Measurements from ENCODE around the gene ROBO2. TPM values are rescaled to one million over a fixed set of nuclear protein-coding genes. Genes with fewer than 3 reads are reported as not detected.
A peak's percentile ranks its signal among the peaks of the same experiment; 100 is the strongest.

The ROBO2 gene
- total RNA-seq, 1 donor from 2014 or later = 2.9 TPM

DNA sequence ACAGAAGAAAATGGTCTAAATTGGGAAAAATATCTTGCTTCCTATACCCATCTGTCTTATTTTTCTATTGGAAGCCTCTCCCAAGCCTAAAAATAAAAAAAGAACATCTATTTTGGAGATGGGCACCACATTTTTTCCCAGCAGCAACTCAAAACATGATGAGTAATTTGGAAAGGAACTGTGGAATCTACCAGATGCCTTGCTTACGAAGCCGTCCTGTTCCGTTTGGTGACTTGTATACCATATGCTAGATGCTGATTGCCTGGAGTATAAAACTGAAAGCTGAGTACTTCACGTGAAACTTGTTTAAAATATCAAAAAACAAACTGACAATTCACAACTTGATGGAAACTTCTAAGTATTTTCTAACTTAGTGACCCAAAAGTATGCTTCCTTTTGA, 491.0 kb downstream of the ROBO2 start:
- no peaks in the 10 kb centered on the region for H3K4me1 ChIP-seq
- no peaks in the 10 kb centered on the region for H3K36me3 ChIP-seq
- TF ChIP-seq, protein P1, sequence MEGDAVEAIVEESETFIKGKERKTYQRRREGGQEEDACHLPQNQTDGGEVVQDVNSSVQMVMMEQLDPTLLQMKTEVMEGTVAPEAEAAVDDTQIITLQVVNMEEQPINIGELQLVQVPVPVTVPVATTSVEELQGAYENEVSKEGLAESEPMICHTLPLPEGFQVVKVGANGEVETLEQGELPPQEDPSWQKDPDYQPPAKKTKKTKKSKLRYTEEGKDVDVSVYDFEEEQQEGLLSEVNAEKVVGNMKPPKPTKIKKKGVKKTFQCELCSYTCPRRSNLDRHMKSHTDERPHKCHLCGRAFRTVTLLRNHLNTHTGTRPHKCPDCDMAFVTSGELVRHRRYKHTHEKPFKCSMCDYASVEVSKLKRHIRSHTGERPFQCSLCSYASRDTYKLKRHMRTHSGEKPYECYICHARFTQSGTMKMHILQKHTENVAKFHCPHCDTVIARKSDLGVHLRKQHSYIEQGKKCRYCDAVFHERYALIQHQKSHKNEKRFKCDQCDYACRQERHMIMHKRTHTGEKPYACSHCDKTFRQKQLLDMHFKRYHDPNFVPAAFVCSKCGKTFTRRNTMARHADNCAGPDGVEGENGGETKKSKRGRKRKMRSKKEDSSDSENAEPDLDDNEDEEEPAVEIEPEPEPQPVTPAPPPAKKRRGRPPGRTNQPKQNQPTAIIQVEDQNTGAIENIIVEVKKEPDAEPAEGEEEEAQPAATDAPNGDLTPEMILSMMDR (IDR thresholded peaks at IDR 0.05) = no peak
- peak overlapping the region; percentile 6 to 47 for H3K27ac ChIP-seq
- DNase-seq (ENCODE audit: low spot score in 2 of 2) = peak in 1 of 2 donors; percentile 65
- intact Hi-C loops (cut with DNase I) = loop anchor here (5.0 to 10.0 kb wide), 2 partner anchors 156 to 204 kb away; no protein-coding TSS in a partner anchor
- H3K4me3 ChIP-seq = peak overlapping the region; percentile 1 to 4
- no peaks in the 10 kb centered on the region for H3K27me3 ChIP-seq
- peaks cover 0 to 5% of the 10 kb centered on the region in 2 donors for H3K9me3 ChIP-seq

DNA sequence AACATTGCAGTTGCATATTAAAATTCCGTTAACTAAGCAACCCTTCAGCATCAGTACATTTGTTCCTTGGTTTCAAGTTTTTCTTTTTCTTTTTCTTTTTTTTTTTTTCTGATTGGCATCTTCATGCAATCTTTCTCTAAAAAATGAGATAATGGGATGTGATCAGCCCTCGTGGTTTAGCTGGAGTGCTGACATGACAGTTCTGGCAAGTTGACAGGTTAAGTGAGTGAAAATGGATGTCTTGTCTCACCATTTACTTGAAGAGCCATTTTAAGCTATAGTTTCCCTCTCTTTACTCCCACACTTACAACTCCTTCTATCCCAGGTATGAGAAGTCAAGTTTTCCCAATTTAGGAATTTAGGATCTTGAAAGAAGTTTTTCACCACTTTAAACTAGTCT, 495.2 kb downstream of the ROBO2 start:
- no peaks in the 10 kb centered on the region for H3K4me1 ChIP-seq
- H3K4me3 ChIP-seq = no peak overlapping the region
- H3K27ac ChIP-seq = no peak overlapping the region
- H3K9me3 ChIP-seq = peaks cover 0 to 5% of the 10 kb centered on the region in 2 donors
- intact Hi-C loops (cut with DNase I) = loop anchor here (10.0 kb wide), 1 partner anchor 160 kb away; no protein-coding TSS in a partner anchor
- TF ChIP-seq, protein P1 (IDR thresholded peaks at IDR 0.05) = no peak
- DNase-seq (ENCODE audit: low spot score in 2 of 2) = no peak
- H3K27me3 ChIP-seq = no peaks in the 10 kb centered on the region
- no peaks in the 10 kb centered on the region for H3K36me3 ChIP-seq

DNA sequence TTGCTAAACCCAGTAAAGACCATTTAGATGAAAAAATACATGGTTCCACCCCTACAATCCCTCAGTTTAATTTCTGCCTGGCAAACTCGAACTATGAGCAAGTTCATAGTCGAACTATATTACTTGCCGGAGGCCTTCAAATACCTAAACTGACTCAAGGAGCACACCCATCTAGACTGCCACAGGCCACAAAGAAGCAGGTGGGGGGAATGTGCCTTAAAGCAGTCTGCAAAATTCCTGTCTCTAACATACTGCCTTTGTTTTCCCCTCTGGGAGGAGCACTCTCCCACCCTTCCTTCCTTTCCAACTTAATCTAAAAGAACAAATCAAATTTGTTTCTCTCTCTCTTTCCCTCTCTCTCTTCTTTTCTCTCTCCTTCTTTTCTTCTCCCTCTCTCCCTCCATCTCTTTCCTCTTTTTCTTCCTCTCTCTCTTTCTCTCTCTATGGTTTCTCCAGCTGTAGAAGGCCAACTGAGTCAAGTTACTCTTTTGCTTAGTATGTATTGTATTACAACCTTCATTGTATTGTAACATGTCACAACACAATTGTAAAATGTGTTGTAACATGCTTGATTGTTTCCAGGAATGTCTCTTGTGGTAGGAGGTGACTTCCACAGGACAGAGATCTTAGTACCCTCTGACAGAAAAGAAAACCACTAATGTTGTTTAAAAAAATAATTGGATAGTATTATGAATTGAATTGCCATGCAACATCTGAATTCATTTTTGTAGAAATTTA, 496.3 kb downstream of the ROBO2 start:
- Histone ChIP-seq H3K4me3 (no peak overlapping the region), H3K27me3 (no peaks in the 10 kb centered on the region), H3K4me1 (no peaks in the 10 kb centered on the region), H3K9me3 (peaks cover 0 to 5% of the 10 kb centered on the region in 2 donors), H3K27ac (no peak overlapping the region), H3K36me3 (no peaks in the 10 kb centered on the region)
- no peak for DNase-seq (ENCODE audit: low spot score in 2 of 2)
- intact Hi-C loops (cut with DNase I) = loop anchor here (10.0 kb wide), 1 partner anchor 161 kb away; no protein-coding TSS in a partner anchor
- TF ChIP-seq, protein P1 (IDR thresholded peaks at IDR 0.05) = no peak

GRCh38 chr3:77539014-77539413, 499.1 kb downstream of the ROBO2 start:
- intact Hi-C loops (cut with DNase I) = loop anchor here (10.0 kb wide), 1 partner anchor 164 kb away; no protein-coding TSS in a partner anchor
- no peaks in the 10 kb centered on the region for H3K36me3 ChIP-seq
- H3K9me3 ChIP-seq = no peaks in the 10 kb centered on the region
- H3K4me1 ChIP-seq = no peaks in the 10 kb centered on the region
- TF ChIP-seq, protein P1 (IDR thresholded peaks at IDR 0.05) = no peak
- H3K27ac ChIP-seq = no peak overlapping the region
- no peak for DNase-seq (ENCODE audit: low spot score in 2 of 2)
- H3K4me3 ChIP-seq = no peak overlapping the region
- no peaks in the 10 kb centered on the region for H3K27me3 ChIP-seq

DNA sequence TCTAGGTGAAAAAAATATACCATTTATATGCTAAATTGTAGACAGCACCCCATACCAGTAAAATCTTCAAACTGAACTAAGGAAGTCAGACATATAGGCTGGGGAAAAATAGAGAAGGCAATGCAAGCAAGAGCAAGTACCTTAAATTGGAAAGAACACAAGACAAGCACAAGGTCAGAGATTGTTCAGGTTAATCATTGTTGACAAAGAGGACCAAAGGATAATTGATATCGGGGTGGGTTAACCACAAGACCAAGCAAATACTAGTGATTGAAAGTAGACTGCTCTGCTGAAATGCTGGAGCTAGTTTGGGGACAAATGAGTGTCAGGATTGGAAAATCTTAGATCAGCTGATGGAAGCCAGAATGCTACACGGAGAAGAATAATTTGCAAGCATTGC, 499.8 kb downstream of the ROBO2 start:
- intact Hi-C loops (cut with DNase I) = loop anchor here (10.0 kb wide), 1 partner anchor 165 kb away; no protein-coding TSS in a partner anchor
- TF ChIP-seq, protein P1 (IDR thresholded peaks at IDR 0.05) = no peak
- Histone ChIP-seq H3K4me3 (no peak overlapping the region), H3K36me3 (no peaks in the 10 kb centered on the region), H3K4me1 (no peaks in the 10 kb centered on the region), H3K27me3 (no peaks in the 10 kb centered on the region), H3K27ac (no peak overlapping the region), H3K9me3 (no peaks in the 10 kb centered on the region)
- no peak for DNase-seq (ENCODE audit: low spot score in 2 of 2)

Measured in ascending aorta (tissue), 2 donors.